ENCODE results near the gene WNT2B. TPM values are rescaled to one million over a fixed set of nuclear protein-coding genes. Genes with fewer than 3 reads are reported as not detected.
A peak's percentile ranks its signal among the peaks of the same experiment; 100 is the strongest.

WNT2B gene
- total and polyA plus RNA-seq, 9 of the 15 experiments (the other 6 are each of a cell fraction or from before 2014, with no cell fraction given): 0.02 to 0.06 (median 0.04) TPM; not detected in 3

GRCh38 chr1:112507336-112507735, 1.4 kb upstream of the WNT2B start:
- no peak overlapping the region for H3K9ac ChIP-seq (ENCODE audit: insufficient read depth in 1 of 2, low read depth in 2 of 2, low read length in 2 of 2)
- H3K27me3 ChIP-seq (ENCODE audit: control insufficient read depth in 2 of 2, insufficient read depth in 2 of 2, low read length in 2 of 2): peaks cover 45 to 82% of the 10 kb centered on the region in 2 experiments
- POLR2A ChIA-PET: interaction anchor here (1.3 kb wide), 1 partner anchor 9 kb away, joined by 3 read pairs; no protein-coding TSS in a partner anchor
- in situ Hi-C loops (cut with MboI): no loop called here
- H3K9me1 ChIP-seq (ENCODE audit: control insufficient read depth, insufficient read depth, low read length): no peaks in the 10 kb centered on the region
- H3K4me2 ChIP-seq (ENCODE audit: insufficient read depth, low read length): no peak overlapping the region
- H3K79me2 ChIP-seq (ENCODE audit: control insufficient read depth, insufficient read depth, low read length): no peaks in the 10 kb centered on the region
- CTCF ChIA-PET (ENCODE audit: low intra/inter-chr PET ratio): interaction anchor here (0.6 to 0.7 kb wide), 2 partner anchors 42 to 55 kb away, joined by 3 read pairs; no protein-coding TSS in a partner anchor
- H3K4me3 ChIP-seq: no peak overlapping the region
- H3K4me1 ChIP-seq (replicated peaks in 1 of 2; ENCODE audit: control insufficient read depth in 2 of 2, insufficient read depth in 2 of 2, low read length in 2 of 2): peaks cover 0 to 26% of the 10 kb centered on the region in 2 experiments; a peak in 4 of 5 replicates
- ATAC-seq (no peak), FAIRE-seq (no peak), DNase-seq (ENCODE audit: extremely low read depth in 1 of 4, low spot score in 3 of 4) (no peak)
- no peaks in the 10 kb centered on the region for H3K36me3 ChIP-seq (ENCODE audit: control insufficient read depth, insufficient read depth, low read length)
- no TSS peak for BruUV-seq (replicated peaks)
- H3K27ac ChIP-seq (ENCODE audit: extremely low read depth, low read depth, low read length): no peak overlapping the region
- intact Hi-C loops (cut with micrococcal nuclease): no loop called here
- H3K9me3 ChIP-seq (replicated peaks; ENCODE audit: control insufficient read depth, insufficient read depth, low read depth, low read length): no peaks in the 10 kb centered on the region
- H4K20me1 ChIP-seq (replicated peaks; ENCODE audit: control insufficient read depth, insufficient read depth, low read length): 0 out of 2 replicates have a peak, but pooled peaks cover 4% of the 10 kb centered on the region
- H2AFZ ChIP-seq (ENCODE audit: low read depth, low read length): no peak overlapping the region
- TF ChIP-seq ZNF740 (CRISPR knock-in tag; IDR thresholded peaks at IDR 0.05): 0 out of 2 replicates have a peak, but pooled peaks have one; percentile 14
- TF ChIP-seq ZNF740 (tag; IDR thresholded peaks at IDR 0.05): no peak
- no peak for TF ChIP-seq GABPB2 (CRISPR knock-in tag; conservative IDR thresholded peaks at IDR 0.05)
- TF ChIP-seq NR2C2 (CRISPR knock-in tag; IDR thresholded peaks at IDR 0.05): no peak
- 0 out of 2 replicates have a peak, but pooled peaks have one; percentile 13 for TF ChIP-seq NR2C2 (tag; IDR thresholded peaks at IDR 0.05)
- 30% methylated on average over 9 of the region's 9 CpGs for WGBS (ENCODE audit: insufficient coverage, low coverage, missing lambda C conversion rate)

All from K562 (cell line).